WI38 (cell line): ENCODE data around the gene ITCH.
"Not testable (repeated sequence)": the region's sequence is repeated elsewhere in the genome, so short reads cannot be mapped to it uniquely, and the experiment has no call there.

ENCODE experiments used
- H3K4me3 ChIP-seq: 2 replicates; pipeline ENCODE4 v1.5.1; 2011; ENCODE audit warnings: low read depth, mild to moderate bottlenecking, control low read depth, low read length
- CTCF ChIP-seq: IDR thresholded peaks from 2 replicates; pipeline ENCODE4 v1.5.1; 2012; ENCODE audit warnings: low read depth, mild to moderate bottlenecking, control low read depth, low read length

The ITCH gene

GRCh38 chr20:34415079-34415478, 52.0 kb downstream of the ITCH start:
- no peak for TF ChIP-seq CTCF
- H3K4me3 ChIP-seq: no peak overlapping the region

GRCh38 chr20:34420146-34420545, 57.1 kb downstream of the ITCH start:
- no peak for TF ChIP-seq CTCF
- H3K4me3 ChIP-seq: no peak overlapping the region

GRCh38 chr20:34420975-34421374, 57.9 kb downstream of the ITCH start:
- H3K4me3 ChIP-seq: no peak overlapping the region
- no peak for TF ChIP-seq CTCF

GRCh38 chr20:34421766-34422466, 58.8 kb downstream of the ITCH start:
- no peak overlapping the region for H3K4me3 ChIP-seq
- TF ChIP-seq CTCF: no peak

- H3K4me3 ChIP-seq: not testable (repeated sequence)
Observed at GRCh38 chr20:34425032-34425690, 62.1 kb downstream of the ITCH start.

- no peak for TF ChIP-seq CTCF
- no peak overlapping the region for H3K4me3 ChIP-seq
Observed at GRCh38 chr20:34426026-34426425, 63.0 kb downstream of the ITCH start.

- H3K4me3 ChIP-seq: no peak overlapping the region
- TF ChIP-seq CTCF: no peak
Observed at GRCh38 chr20:34427331-34427730, 64.3 kb downstream of the ITCH start.
